GM18507 (cell line): ENCODE results near the gene SOD1.
"Not testable (repeated sequence)": the region's sequence is repeated elsewhere in the genome, so short reads cannot be mapped to it uniquely, and the experiment has no call there.

Source experiments
- DNase-seq: peaks from one replicate; pipeline ENCODE4 v3.0.0; 2011; ENCODE audit warnings: low read depth; ENCODE audit not compliant: insufficient read length; ENCODE audit errors: extremely low spot score
- FAIRE-seq: peaks from 2 replicates; lab custom pipeline; 2011; peaks lifted over from hg19 to GRCh38; lab: Jason Lieb, UNC

Gene SOD1

GRCh38 chr21:31654340-31654739, 5.2 kb upstream of the SOD1 start:
- FAIRE-seq: no peak

GRCh38 chr21:31654821-31655580, 4.5 kb upstream of the SOD1 start:
- not testable (repeated sequence) for DNase-seq, FAIRE-seq

More at GRCh38 chr21:31654340-31654739, 5.2 kb upstream of the SOD1 start:
- DNase-seq: no peak

- FAIRE-seq (no peak), DNase-seq (no peak)
These were observed 3.0 kb upstream of the SOD1 start for GRCh38 chr21:31656199-31657095.

GRCh38 chr21:31658053-31658452, 1.4 kb upstream of the SOD1 start:
- DNase-seq (no peak), FAIRE-seq (no peak)

- DNase-seq (no peak), FAIRE-seq (no peak)
These were observed 282 bp upstream of the SOD1 start for GRCh38 chr21:31659286-31659535.

GRCh38 chr21:31660259-31660565, 719 bp downstream of the SOD1 start:
- FAIRE-seq (no peak), DNase-seq (no peak)

- DNase-seq (no peak), FAIRE-seq (no peak)
These were observed 1.1 kb downstream of the SOD1 start for GRCh38 chr21:31660591-31660990.

GRCh38 chr21:31663584-31664249, 4.2 kb downstream of the SOD1 start:
- DNase-seq (no peak), FAIRE-seq (no peak)

- DNase-seq (no peak), FAIRE-seq (no peak)
These were observed 5.9 kb downstream of the SOD1 start for GRCh38 chr21:31665397-31665796.

- DNase-seq, FAIRE-seq: not testable (repeated sequence)
These were observed 6.4 kb downstream of the SOD1 start for GRCh38 chr21:31665869-31666268.

- FAIRE-seq (no peak), DNase-seq (no peak)
These were observed 7.0 kb downstream of the SOD1 start for GRCh38 chr21:31666445-31667010.

- FAIRE-seq (no peak), DNase-seq (no peak)
These were observed 7.6 kb downstream of the SOD1 start for GRCh38 chr21:31667132-31667531.

GRCh38 chr21:31667639-31668038, 8.1 kb downstream of the SOD1 start:
- DNase-seq (no peak), FAIRE-seq (no peak)

- FAIRE-seq (peak; percentile 44), DNase-seq (no peak)
These were observed 9.4 kb downstream of the SOD1 start for GRCh38 chr21:31668651-31669491.

GRCh38 chr21:31670070-31670469, 10.6 kb downstream of the SOD1 start:
- FAIRE-seq (no peak), DNase-seq (no peak)

GRCh38 chr21:31671146-31671716, 11.7 kb downstream of the SOD1 start:
- FAIRE-seq: no peak
- DNase-seq: no peak

- FAIRE-seq (no peak), DNase-seq (no peak)
These were observed 12.4 kb downstream of the SOD1 start for GRCh38 chr21:31671931-31672330.

- DNase-seq (no peak), FAIRE-seq (no peak)
These were observed 13.9 kb downstream of the SOD1 start for GRCh38 chr21:31673321-31673912.

- no peak for FAIRE-seq
- DNase-seq: no peak
These were observed 15.8 kb downstream of the SOD1 start for GRCh38 chr21:31675318-31675717.
